Suprapubic skin (tissue), 4 donors: ENCODE measurements around the gene CD79A. TPM values are rescaled to one million over a fixed set of nuclear protein-coding genes. Genes with fewer than 3 reads are reported as not detected.

ENCODE experiments used
- DNase-seq, 2 donors: peaks; one replicate each; pipeline ENCODE4 v3.0.0-alpha.2; 2019; ENCODE audit warnings: low spot score in 2 of 2
- H3K27ac ChIP-seq: fragments of 200-600 bp; sonication (generic); one replicate; pipeline ENCODE4 v1.5.1; 2019
- H3K27me3 ChIP-seq: fragments of 200-600 bp; sonication (generic); one replicate; pipeline ENCODE4 v1.5.1; 2019
- H3K36me3 ChIP-seq: fragments of 200-600 bp; sonication (generic); one replicate; pipeline ENCODE4 v1.5.1; 2019
- H3K4me1 ChIP-seq: fragments of 200-600 bp; sonication (generic); one replicate; pipeline ENCODE4 v1.5.1; 2019
- H3K4me3 ChIP-seq: fragments of 200-600 bp; sonication (generic); one replicate; pipeline ENCODE4 v1.5.1; 2019; ENCODE audit warnings: mild to moderate bottlenecking
- H3K9me3 ChIP-seq: fragments of 200-600 bp; sonication (generic); one replicate; pipeline ENCODE4 v1.5.1; 2019
- CTCF ChIP-seq, 2 donors: fragments of 200-600 bp in 1 of 2; fragments of 450-650 bp in 1 of 2; sonication (generic) in 1 of 2; IDR thresholded peaks; one replicate each; pipeline ENCODE4 v1.5.1; 2016 to 2019; ENCODE audit warnings: antibody characterized with exemption in 2 of 2, mild to moderate bottlenecking in 1 of 2, moderate library complexity in 1 of 2
- EP300 ChIP-seq: sonication (generic); formaldehyde crosslinking; IDR thresholded peaks from one replicate; pipeline ENCODE4 v1.6.1; 2017; ENCODE audit warnings: antibody characterized with exemption
- POLR2A ChIP-seq, 2 donors: fragments of 450-650 bp; IDR thresholded peaks; one replicate each; pipeline ENCODE4 v1.6.1; 2017; ENCODE audit warnings: antibody characterized with exemption in 2 of 2, mild to moderate bottlenecking in 2 of 2, moderate library complexity in 2 of 2
- POLR2AphosphoS5 ChIP-seq, 3 donors: sonication (generic); formaldehyde crosslinking; IDR thresholded peaks; one replicate each; pipeline ENCODE4 v1.6.1; 2017; ENCODE audit warnings: antibody characterized with exemption in 3 of 3
- WGBS: methylation state at CpG from one replicate; pipeline ENCODE4 v1.1.5; 2018; 5-methylcytosine and 5-hydroxymethylcytosine counted together
- total RNA-seq, 4 donors: library from RNA; depleted of rRNA; stranded (reverse); fragments of >200 nt; gene quantifications; one replicate each; pipeline ENCODE4 v1.1.0, GENCODE V29; 2016

Gene CD79A
- total RNA-seq, 4 donors from 2014 or later, result 3.0 TPM; not detected in 3

- no peaks in the 10 kb centered on the region for H3K9me3 ChIP-seq
- 50% methylated on average over 5 of the region's 5 CpGs for WGBS
- DNase-seq, result no peak
- TF ChIP-seq POLR2AphosphoS5 (IDR thresholded peaks at IDR 0.05), result no peak
- no peak for TF ChIP-seq POLR2A (IDR thresholded peaks at IDR 0.05)
- TF ChIP-seq CTCF (IDR thresholded peaks at IDR 0.05), result no peak
- no peak for TF ChIP-seq EP300
- H3K36me3 ChIP-seq, result no peaks in the 10 kb centered on the region
- H3K27me3 ChIP-seq, result no peaks in the 10 kb centered on the region
- no peak overlapping the region for H3K27ac ChIP-seq
- no peak overlapping the region for H3K4me3 ChIP-seq
- peaks cover 19% of the 10 kb centered on the region for H3K4me1 ChIP-seq
Observed at GRCh38 chr19:41880329-41880708, 3.2 kb downstream of the CD79A start.

- DNase-seq, result peak in 1 of 2 donors; percentile 77
- WGBS, result 1% methylated on average over 63 of the region's 80 CpGs
- Histone ChIP-seq H3K36me3 (peaks cover 3% of the 10 kb centered on the region), H3K27me3 (no peaks in the 10 kb centered on the region), H3K4me1 (peaks cover 43% of the 10 kb centered on the region), H3K4me3 (peak within 1 kb of the TSS; percentile 84), H3K27ac (peak within 1 kb of the TSS; percentile 84), H3K9me3 (no peaks in the 10 kb centered on the region)
- TF ChIP-seq EP300 (no peak), CTCF (IDR thresholded peaks at IDR 0.05) (no peak), POLR2AphosphoS5 (IDR thresholded peaks at IDR 0.05) (no peak), POLR2A (IDR thresholded peaks at IDR 0.05) (peak in 1 of 2 donors; percentile 26)
Observed at GRCh38 chr19:41882568-41883462, 5.7 kb downstream of the CD79A start, which contains the start of gene ARHGEF1. Gene ARHGEF1 (plus strand): TSS chr19:41883184. CDS start chr19:41888083, 4,899 bp downstream.

GRCh38 chr19:41883463-41883820 is 6.4 kb downstream of the CD79A start:
- Histone ChIP-seq H3K9me3 (no peaks in the 10 kb centered on the region), H3K4me1 (peaks cover 43% of the 10 kb centered on the region)
- under 1% methylated on average over 23 of the region's 23 CpGs for WGBS

GRCh38 chr19:41883821-41884733 is 7.0 kb downstream of the CD79A start:
- peaks cover 14% of the 10 kb centered on the region for H3K36me3 ChIP-seq
- H3K27ac ChIP-seq, result peak overlapping the region; percentile 84
- DNase-seq, result peak; percentile 95 to 96
- TF ChIP-seq POLR2AphosphoS5 (IDR thresholded peaks at IDR 0.05) (peak in 2 of 3 donors; percentile 49 to 61), CTCF (IDR thresholded peaks at IDR 0.05) (no peak), POLR2A (IDR thresholded peaks at IDR 0.05) (peak in 1 of 2 donors; percentile 38), EP300 (no peak)
- H3K9me3 ChIP-seq, result no peaks in the 10 kb centered on the region
- peaks cover 43% of the 10 kb centered on the region for H3K4me1 ChIP-seq
- H3K27me3 ChIP-seq, result no peaks in the 10 kb centered on the region
- H3K4me3 ChIP-seq, result peak overlapping the region; percentile 84
- under 1% methylated on average over 52 of the region's 66 CpGs for WGBS

More at GRCh38 chr19:41883463-41883820, 6.4 kb downstream of the CD79A start:
- DNase-seq, result no peak
- Histone ChIP-seq H3K27ac (peak overlapping the region; percentile 84), H3K4me3 (peak overlapping the region; percentile 84), H3K36me3 (peaks cover 8% of the 10 kb centered on the region), H3K27me3 (no peaks in the 10 kb centered on the region)
- TF ChIP-seq CTCF (IDR thresholded peaks at IDR 0.05), result no peak
